HUES48 (cell line): Measurements from ENCODE around the gene SERPINE3.

ENCODE experiments used
- H3K27ac ChIP-seq: one replicate; pipeline ENCODE4 v1.7.0; 2013; ENCODE audit warnings: low read depth, low read length, inconsistent platforms
- H3K27me3 ChIP-seq: 2 replicates; pipeline ENCODE4 v1.6.1; 2013; ENCODE audit warnings: mild to moderate bottlenecking, low read length; ENCODE audit not compliant: control insufficient read depth, insufficient read depth
- H3K36me3 ChIP-seq: 2 replicates; pipeline ENCODE4 v1.6.1; 2013; ENCODE audit warnings: low read length; ENCODE audit not compliant: control insufficient read depth, insufficient read depth
- H3K4me1 ChIP-seq: 2 replicates; pipeline ENCODE4 v1.6.1; 2013; ENCODE audit warnings: mild to moderate bottlenecking, low read length; ENCODE audit not compliant: control insufficient read depth, insufficient read depth
- H3K4me3 ChIP-seq: 2 replicates; pipeline ENCODE4 v1.5.1; 2013; ENCODE audit warnings: mild to moderate bottlenecking, low read depth, low read length
- H3K9ac ChIP-seq: 2 replicates; pipeline ENCODE4 v1.6.1; 2013; ENCODE audit warnings: mild to moderate bottlenecking, low read depth, low read length, moderate library complexity
- H3K9me3 ChIP-seq: 2 replicates; pipeline ENCODE4 v1.6.1; 2013; ENCODE audit warnings: low read length; ENCODE audit not compliant: control insufficient read depth, insufficient read depth

SERPINE3 gene

GRCh38 chr13:51328488-51328887, 11.0 kb upstream of the SERPINE3 start:
- H3K27ac ChIP-seq: no peak overlapping the region

GRCh38 chr13:51329606-51330005, 9.9 kb upstream of the SERPINE3 start:
- Histone ChIP-seq H3K9ac (no peak overlapping the region), H3K4me1 (peaks cover 22% of the 10 kb centered on the region), H3K36me3 (no peaks in the 10 kb centered on the region), H3K27ac (no peak overlapping the region), H3K9me3 (no peaks in the 10 kb centered on the region), H3K27me3 (no peaks in the 10 kb centered on the region), H3K4me3 (no peak overlapping the region)

More at GRCh38 chr13:51328488-51328887, 11.0 kb upstream of the SERPINE3 start:
- no peaks in the 10 kb centered on the region for H3K27me3 ChIP-seq
- H3K9me3 ChIP-seq: no peaks in the 10 kb centered on the region
- H3K9ac ChIP-seq: no peak overlapping the region
- H3K36me3 ChIP-seq: no peaks in the 10 kb centered on the region
- H3K4me1 ChIP-seq: peaks cover 22% of the 10 kb centered on the region
- no peak overlapping the region for H3K4me3 ChIP-seq

- H3K27ac ChIP-seq: no peak overlapping the region
- H3K4me3 ChIP-seq: no peak overlapping the region
- peaks cover 13% of the 10 kb centered on the region for H3K4me1 ChIP-seq
- H3K9me3 ChIP-seq: no peaks in the 10 kb centered on the region
- H3K9ac ChIP-seq: no peak overlapping the region
- no peaks in the 10 kb centered on the region for H3K27me3 ChIP-seq
- H3K36me3 ChIP-seq: no peaks in the 10 kb centered on the region
These were observed 8.7 kb upstream of the SERPINE3 start for GRCh38 chr13:51330791-51331190.

GRCh38 chr13:51331354-51331861, 8.1 kb upstream of the SERPINE3 start:
- Histone ChIP-seq H3K9me3 (no peaks in the 10 kb centered on the region), H3K4me3 (no peak overlapping the region), H3K27me3 (no peaks in the 10 kb centered on the region), H3K27ac (no peak overlapping the region), H3K9ac (no peak overlapping the region), H3K36me3 (no peaks in the 10 kb centered on the region), H3K4me1 (peaks cover 10% of the 10 kb centered on the region)

GRCh38 chr13:51332566-51333361, 6.7 kb upstream of the SERPINE3 start:
- Histone ChIP-seq H3K4me3 (no peak overlapping the region), H3K9me3 (no peaks in the 10 kb centered on the region)

GRCh38 chr13:51333421-51333820, 6.1 kb upstream of the SERPINE3 start:
- Histone ChIP-seq H3K27ac (no peak overlapping the region), H3K4me3 (no peak overlapping the region), H3K36me3 (no peaks in the 10 kb centered on the region), H3K4me1 (peaks cover 7% of the 10 kb centered on the region), H3K9me3 (no peaks in the 10 kb centered on the region), H3K27me3 (no peaks in the 10 kb centered on the region), H3K9ac (no peak overlapping the region)

More at GRCh38 chr13:51332566-51333361, 6.7 kb upstream of the SERPINE3 start:
- no peak overlapping the region for H3K9ac ChIP-seq
- H3K27me3 ChIP-seq: no peaks in the 10 kb centered on the region
- no peak overlapping the region for H3K27ac ChIP-seq
- H3K36me3 ChIP-seq: no peaks in the 10 kb centered on the region
- H3K4me1 ChIP-seq: peaks cover 10% of the 10 kb centered on the region

- H3K9ac ChIP-seq: no peak overlapping the region
- H3K9me3 ChIP-seq: no peaks in the 10 kb centered on the region
- no peak overlapping the region for H3K4me3 ChIP-seq
- no peaks in the 10 kb centered on the region for H3K27me3 ChIP-seq
- H3K36me3 ChIP-seq: no peaks in the 10 kb centered on the region
- no peak overlapping the region for H3K27ac ChIP-seq
- peaks cover 4% of the 10 kb centered on the region; the same call in 1 of the 2 replicates for H3K4me1 ChIP-seq
These were observed 5.7 kb upstream of the SERPINE3 start for GRCh38 chr13:51333826-51334225.

- no peak overlapping the region for H3K4me3 ChIP-seq
- H3K27ac ChIP-seq: no peak overlapping the region
- no peak overlapping the region for H3K9ac ChIP-seq
- no peaks in the 10 kb centered on the region for H3K27me3 ChIP-seq
- no peaks in the 10 kb centered on the region for H3K36me3 ChIP-seq
- no peaks in the 10 kb centered on the region for H3K9me3 ChIP-seq
- 0 out of 2 replicates have a peak, but pooled peaks cover 5% of the 10 kb centered on the region for H3K4me1 ChIP-seq
These were observed 2.7 kb upstream of the SERPINE3 start for GRCh38 chr13:51336746-51337145.

GRCh38 chr13:51339952-51340732, 651 bp downstream of the SERPINE3 start:
- Histone ChIP-seq H3K4me3 (no peak overlapping the region), H3K9me3 (no peaks in the 10 kb centered on the region), H3K4me1 (0 out of 2 replicates have a peak, but pooled peaks cover 5% of the 10 kb centered on the region), H3K27me3 (no peaks in the 10 kb centered on the region), H3K36me3 (no peaks in the 10 kb centered on the region), H3K9ac (no peak overlapping the region), H3K27ac (no peak overlapping the region)

GRCh38 chr13:51341232-51341631, 1.7 kb downstream of the SERPINE3 start:
- Histone ChIP-seq H3K9me3 (no peaks in the 10 kb centered on the region), H3K27me3 (no peaks in the 10 kb centered on the region), H3K27ac (no peak overlapping the region), H3K9ac (no peak overlapping the region), H3K4me3 (no peak overlapping the region), H3K36me3 (no peaks in the 10 kb centered on the region), H3K4me1 (peaks cover 10% of the 10 kb centered on the region; the same call in 1 of the 2 replicates)

- H3K27ac ChIP-seq: no peak overlapping the region
- H3K9ac ChIP-seq: no peak overlapping the region
- H3K9me3 ChIP-seq: no peaks in the 10 kb centered on the region
- H3K4me3 ChIP-seq: no peak overlapping the region
- H3K36me3 ChIP-seq: no peaks in the 10 kb centered on the region
- H3K4me1 ChIP-seq: peaks cover 12% of the 10 kb centered on the region; the same call in 1 of the 2 replicates
- no peaks in the 10 kb centered on the region for H3K27me3 ChIP-seq
These were observed 2.3 kb downstream of the SERPINE3 start for GRCh38 chr13:51341791-51342190.
